Activated T-cell treated with anti-CD3 and anti-CD28 coated beads, Interleukin-2, amount 50 U/mL, for 1 hour (primary cell): Measurements from ENCODE around the gene C20orf141.

Source experiments
- DNase-seq: peaks from one replicate; pipeline ENCODE4 v3.0.0-alpha.2; 2020

The C20orf141 gene

DNA sequence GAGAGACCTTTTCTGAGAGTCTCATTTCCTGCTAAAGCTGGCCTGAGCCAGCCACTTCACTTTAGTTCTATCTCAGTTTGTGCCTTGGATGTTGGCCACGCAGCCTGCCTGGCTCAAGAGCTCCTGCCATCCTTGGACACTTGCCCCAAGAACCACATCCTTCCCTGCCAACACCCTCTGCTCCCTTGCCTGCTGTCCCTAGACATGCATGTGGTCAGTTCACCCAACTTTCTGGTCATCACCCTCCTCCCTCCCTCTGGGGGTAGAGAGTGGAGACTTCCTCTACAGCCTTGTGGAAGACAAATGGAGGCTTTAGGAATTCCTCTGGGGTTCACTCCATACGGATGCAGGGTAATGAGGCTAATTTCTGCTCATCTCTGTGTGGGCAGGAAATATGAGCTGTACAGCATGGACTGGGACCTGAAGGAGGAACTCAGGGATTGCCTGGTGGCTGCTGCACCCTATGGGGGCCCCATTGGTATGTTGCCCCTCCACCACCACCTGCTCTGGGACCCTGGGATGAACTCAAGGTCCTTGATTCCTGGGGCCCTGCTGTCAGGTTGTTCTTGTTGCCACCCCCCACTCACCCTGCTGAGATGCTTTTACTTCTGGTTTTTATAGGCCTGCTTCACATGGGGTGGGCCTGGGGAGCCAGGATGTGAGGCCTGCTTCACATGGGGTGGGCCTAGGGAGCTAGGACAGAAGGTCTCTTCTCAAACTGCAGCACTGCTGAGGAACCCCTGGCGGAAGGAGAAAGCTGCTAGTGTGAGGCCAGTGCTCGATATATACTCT is 44.7 kb downstream of the C20orf141 start:
- DNase-seq: no peak

DNA sequence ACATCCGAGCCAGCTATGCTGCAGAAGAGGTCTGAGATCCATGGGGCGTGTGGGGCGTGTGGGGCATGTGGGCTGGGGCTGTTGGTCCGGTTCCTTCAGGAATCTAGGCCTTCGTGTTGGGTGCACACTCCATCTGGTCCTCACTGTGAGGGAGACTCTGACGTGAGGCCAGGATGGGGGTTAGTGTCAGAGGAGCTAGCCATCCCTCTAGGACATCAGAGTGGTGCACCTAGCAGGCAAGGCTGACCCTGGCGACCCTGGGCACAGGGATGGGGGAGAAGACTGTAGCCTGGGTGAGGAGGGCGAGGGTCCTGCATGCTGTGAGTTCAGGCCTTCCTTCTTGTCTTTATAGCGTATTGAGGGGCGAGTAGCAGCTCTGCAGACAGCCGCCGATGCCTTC is 49.8 kb downstream of the C20orf141 start:
- DNase-seq: no peak

DNA sequence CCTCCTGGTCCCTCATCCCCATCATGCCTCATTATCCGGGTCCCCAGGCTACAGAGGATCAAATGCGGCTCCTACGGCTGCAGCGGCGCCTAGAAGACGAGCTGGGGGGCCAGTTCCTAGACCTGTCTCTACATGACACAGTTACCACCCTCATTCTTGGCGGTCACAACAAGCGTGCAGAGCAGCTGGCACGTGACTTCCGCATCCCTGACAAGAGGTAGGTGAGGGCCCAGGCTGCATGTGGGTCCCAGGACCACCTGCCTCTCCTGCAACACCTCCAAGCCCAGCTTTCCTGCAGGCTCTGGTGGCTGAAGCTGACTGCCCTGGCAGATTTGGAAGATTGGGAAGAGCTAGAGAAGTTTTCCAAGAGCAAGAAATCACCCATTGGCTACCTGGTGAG is 50.3 kb downstream of the C20orf141 start:
- DNase-seq: no peak
